HEK293 (cell line): ENCODE data around the gene CCN2.

Experiments
- CTCF ChIP-seq: fragments of 450-650 bp; formaldehyde crosslinking; IDR thresholded peaks from 2 replicates; pipeline ENCODE4 v1.5.1; 2016; ENCODE audit warnings: missing biosample characterization, missing genetic modification characterization
- YY1 ChIP-seq: fragments of 450-650 bp; formaldehyde crosslinking; IDR thresholded peaks from 2 replicates; pipeline ENCODE4 v1.5.1; 2018; ENCODE audit warnings: missing biosample characterization, missing genetic modification characterization
- ZNF132 ChIP-seq: fragments of 450-650 bp; formaldehyde crosslinking; IDR thresholded peaks from 2 replicates; pipeline ENCODE4 v1.5.1; 2017; ENCODE audit warnings: missing biosample characterization, missing genetic modification characterization, borderline replicate concordance
- ZNF26 ChIP-seq: fragments of 450-650 bp; formaldehyde crosslinking; IDR thresholded peaks from 2 replicates; pipeline ENCODE4 v1.5.1; 2016; ENCODE audit warnings: missing biosample characterization, missing genetic modification characterization
- ZNF292 ChIP-seq: fragments of 450-650 bp; formaldehyde crosslinking; IDR thresholded peaks from 2 replicates; pipeline ENCODE4 v1.5.1; 2016; ENCODE audit warnings: low read depth, missing biosample characterization, missing genetic modification characterization, borderline replicate concordance
- ZNF626 ChIP-seq: fragments of 450-650 bp; sonication (Bioruptor Pico); formaldehyde crosslinking; IDR thresholded peaks from 2 replicates; pipeline ENCODE4 v1.5.1; 2018; ENCODE audit warnings: missing biosample characterization, missing genetic modification characterization, inconsistent platforms
- ZNF629 ChIP-seq: fragments of 450-650 bp; formaldehyde crosslinking; IDR thresholded peaks from 2 replicates; pipeline ENCODE4 v1.5.1; 2017; ENCODE audit warnings: missing biosample characterization, missing genetic modification characterization

DNA sequence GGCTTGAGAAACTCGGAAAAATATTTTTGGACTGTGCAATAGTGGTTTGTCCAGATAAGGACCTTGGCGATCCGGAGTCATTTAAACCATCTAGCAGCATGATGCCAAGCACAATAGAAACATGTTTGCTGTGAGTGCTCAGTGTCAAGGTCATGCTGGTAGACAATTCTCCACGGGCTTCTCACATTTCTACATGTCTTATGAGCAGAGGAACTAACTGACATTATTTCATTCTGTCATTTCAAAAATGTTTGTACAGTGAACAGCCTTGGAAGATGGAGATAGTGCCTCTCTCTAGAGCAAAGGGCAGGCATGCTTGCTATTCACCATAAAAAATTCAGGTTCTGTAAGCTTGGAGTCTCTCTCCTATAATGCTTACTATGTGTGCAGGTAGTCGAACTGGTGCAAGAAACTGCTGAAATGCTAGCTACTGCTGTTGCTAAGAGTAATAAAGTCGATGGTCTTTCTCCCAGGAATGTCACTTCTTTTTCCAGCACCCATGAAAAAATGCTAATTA lies 25.4 kb upstream of the CCN2 start:
- TF ChIP-seq ZNF292: no peak
- no peak for TF ChIP-seq ZNF132 (tag by site-specific recombination)
- no peak for TF ChIP-seq CTCF (tag by site-specific recombination)
- TF ChIP-seq ZNF26 (tag by site-specific recombination): no peak
- no peak for TF ChIP-seq YY1 (tag by site-specific recombination)
- TF ChIP-seq ZNF626: no peak
- TF ChIP-seq ZNF629 (tag by site-specific recombination): no peak
